ENCODE results near the gene RAPGEF1. TPM values are rescaled to one million over a fixed set of nuclear protein-coding genes. Genes with fewer than 3 reads are reported as not detected.
A peak's percentile ranks its signal among the peaks of the same experiment; 100 is the strongest.

RAPGEF1 gene
- total and polyA plus RNA-seq, 11 donors = 50.6 to 161 (median 115) TPM

- intact Hi-C loops (cut with DNase I) = loop anchor here in 1 of 10 donors (10.0 kb wide), 1 partner anchor 63 kb away; no protein-coding TSS in a partner anchor
- Histone ChIP-seq H3K4me1 (peaks cover 0 to 32% (median 11%) of the 10 kb centered on the region in 12 donors), H3K9me3 (no peaks in the 10 kb centered on the region), H3K4me3 (no peak overlapping the region), H3K27ac (no peak overlapping the region), H3K36me3 (peaks cover 3 to 98% (median 91%) of the 10 kb centered on the region in 9 donors), H3K27me3 (no peaks in the 10 kb centered on the region)
- no peak for ATAC-seq
- no peak for TF ChIP-seq POLR2A (IDR thresholded peaks at IDR 0.05)
- TF ChIP-seq CTCF (IDR thresholded peaks at IDR 0.05) = no peak
- no peak for DNase-seq
- 86 to 92% (median 89%) methylated on average over 14 of the region's 14 CpGs for WGBS, 4 donors
Observed at GRCh38 chr9:131601683-131602181, 138.1 kb downstream of the RAPGEF1 start.

- peak; percentile 8 to 65 (median 44) for ATAC-seq
- Histone ChIP-seq H3K9me3 (no peaks in the 10 kb centered on the region), H3K27me3 (no peaks in the 10 kb centered on the region), H3K36me3 (peaks cover 3 to 100% (median 93%) of the 10 kb centered on the region in 9 donors), H3K4me3 (no peak overlapping the region), H3K4me1 (peaks cover 0 to 40% (median 0%) of the 10 kb centered on the region in 12 donors), H3K27ac (peak overlapping the region in 1 of 12 donors; percentile 77)
- 75 to 88% (median 83%) methylated on average over 17 of the region's 17 CpGs for WGBS, 4 donors
- DNase-seq = peak; percentile 44 to 79 (median 70)
- intact Hi-C loops (cut with DNase I) = no loop called here
- TF ChIP-seq POLR2A (IDR thresholded peaks at IDR 0.05) = no peak
- no peak for TF ChIP-seq CTCF (IDR thresholded peaks at IDR 0.05)
Observed at GRCh38 chr9:131598121-131598520, 141.8 kb downstream of the RAPGEF1 start.

- peaks cover 0 to 98% (median 94%) of the 10 kb centered on the region in 9 donors for H3K36me3 ChIP-seq
- intact Hi-C loops (cut with DNase I) = no loop called here
- no peak for ATAC-seq
- H3K9me3 ChIP-seq = no peaks in the 10 kb centered on the region
- 88 to 95% (median 95%) methylated on average over 7 of the region's 7 CpGs for WGBS, 4 donors
- H3K4me1 ChIP-seq = peaks cover 0 to 40% (median 0%) of the 10 kb centered on the region in 12 donors
- peak overlapping the region in 1 of 12 donors; percentile 77 for H3K27ac ChIP-seq
- DNase-seq = no peak
- H3K27me3 ChIP-seq = no peaks in the 10 kb centered on the region
- TF ChIP-seq POLR2A (IDR thresholded peaks at IDR 0.05) = no peak
- H3K4me3 ChIP-seq = no peak overlapping the region
Observed at GRCh38 chr9:131597246-131597645, 142.6 kb downstream of the RAPGEF1 start.

- Histone ChIP-seq H3K36me3 (peaks cover 0 to 98% (median 92%) of the 10 kb centered on the region in 9 donors), H3K4me3 (no peak overlapping the region), H3K27me3 (no peaks in the 10 kb centered on the region), H3K4me1 (peaks cover 0 to 46% (median 0%) of the 10 kb centered on the region in 12 donors), H3K9me3 (no peaks in the 10 kb centered on the region), H3K27ac (no peak overlapping the region)
- TF ChIP-seq CTCF (IDR thresholded peaks at IDR 0.05) = no peak
- no peak for TF ChIP-seq POLR2A (IDR thresholded peaks at IDR 0.05)
- no peak for ATAC-seq
- 80 to 92% (median 88%) methylated on average over 3 to 4 of the region's 4 CpGs for WGBS, 4 donors
- DNase-seq = no peak
- intact Hi-C loops (cut with DNase I) = no loop called here
Observed at GRCh38 chr9:131596430-131596743, 143.5 kb downstream of the RAPGEF1 start.
